H9 (cell line): ENCODE results near the gene TAOK3. TPM values are rescaled to one million over a fixed set of nuclear protein-coding genes. Genes with fewer than 3 reads are reported as not detected.

Experiments
- DNase-seq: peaks from one replicate; pipeline ENCODE4 v3.0.0-alpha.2; 2017
- H2AFZ ChIP-seq: one replicate; pipeline ENCODE4 v1.6.1; 2013; ENCODE audit warnings: mild to moderate bottlenecking, low read length, control low read depth, moderate library complexity
- H2AK5ac ChIP-seq: 2 replicates; pipeline ENCODE4 v1.6.1; 2013; ENCODE audit warnings: low read length, control low read depth, mixed read lengths; ENCODE audit not compliant: insufficient read length
- H2BK120ac ChIP-seq: one replicate; pipeline ENCODE4 v1.6.1; 2013; ENCODE audit warnings: low read depth, mild to moderate bottlenecking, low read length, control low read depth, inconsistent platforms; ENCODE audit not compliant: poor library complexity, severe bottlenecking
- H2BK12ac ChIP-seq: 2 replicates; pipeline ENCODE4 v1.6.1; 2013; ENCODE audit warnings: low read length, control low read depth, mixed read lengths, low read depth; ENCODE audit not compliant: insufficient read length
- H2BK15ac ChIP-seq: 2 replicates; pipeline ENCODE4 v1.6.1; 2013; ENCODE audit warnings: low read depth, low read length, control low read depth
- H2BK20ac ChIP-seq: one replicate; pipeline ENCODE4 v1.6.1; 2013; ENCODE audit warnings: low read depth, mild to moderate bottlenecking, low read length, control low read depth, inconsistent platforms; ENCODE audit not compliant: poor library complexity, severe bottlenecking
- H2BK5ac ChIP-seq: 2 replicates; pipeline ENCODE4 v1.6.1; 2013; ENCODE audit warnings: low read length, control low read depth, mixed read lengths; ENCODE audit not compliant: insufficient read length
- H3K14ac ChIP-seq: 2 replicates; pipeline ENCODE4 v1.6.1; 2013; ENCODE audit warnings: low read length, control low read depth; ENCODE audit not compliant: insufficient read depth
- H3K18ac ChIP-seq: 2 replicates; pipeline ENCODE4 v1.6.1; 2013; ENCODE audit warnings: low read depth, mild to moderate bottlenecking, mixed read lengths, low read length, control low read depth; ENCODE audit not compliant: insufficient read length
- H3K23ac ChIP-seq: 2 replicates; pipeline ENCODE4 v1.6.1; 2013; ENCODE audit warnings: low read length, control low read depth, mixed read lengths, low read depth; ENCODE audit not compliant: insufficient read length
- H3K23me2 ChIP-seq: 2 replicates; pipeline ENCODE4 v1.6.1; 2013; ENCODE audit warnings: low read depth, mild to moderate bottlenecking, mixed read lengths, low read length, control low read depth; ENCODE audit not compliant: insufficient read length, poor library complexity, severe bottlenecking
- H3K27ac ChIP-seq: 2 replicates; pipeline ENCODE4 v1.5.1; 2013; ENCODE audit warnings: low read length, control low read depth, mixed read lengths, low read depth; ENCODE audit not compliant: insufficient read length
- H3K27me3 ChIP-seq: 2 replicates; pipeline ENCODE4 v1.6.1; 2013; ENCODE audit warnings: low read length, control low read depth, inconsistent platforms; ENCODE audit not compliant: insufficient read depth
- H3K4ac ChIP-seq: 2 replicates; pipeline ENCODE4 v1.6.1; 2013; ENCODE audit warnings: low read depth, mild to moderate bottlenecking, control low read depth, inconsistent platforms, low read length, moderate library complexity
- H3K4me1 ChIP-seq: 2 replicates; pipeline ENCODE4 v1.6.1; 2013; ENCODE audit warnings: low read length, control low read depth, inconsistent platforms; ENCODE audit not compliant: insufficient read depth
- H3K4me2 ChIP-seq: 2 replicates; pipeline ENCODE4 v1.6.1; 2013; ENCODE audit warnings: low read length, control low read depth, mixed read lengths; ENCODE audit not compliant: insufficient read length, insufficient read depth
- H3K56ac ChIP-seq: 2 replicates; pipeline ENCODE4 v1.6.1; 2013; ENCODE audit warnings: low read depth, mild to moderate bottlenecking, mixed read lengths, low read length, control low read depth; ENCODE audit not compliant: insufficient read length
- H3K79me1 ChIP-seq: 2 replicates; pipeline ENCODE4 v1.6.1; 2013; ENCODE audit warnings: low read depth, mild to moderate bottlenecking, moderate library complexity, low read length, control low read depth, inconsistent platforms; ENCODE audit not compliant: insufficient read depth, poor library complexity, severe bottlenecking
- H3K79me2 ChIP-seq: 2 replicates; pipeline ENCODE4 v1.6.1; 2013; ENCODE audit warnings: low read length, control low read depth, inconsistent platforms; ENCODE audit not compliant: insufficient read depth
- H3K9ac ChIP-seq: 2 replicates; pipeline ENCODE4 v1.6.1; 2013; ENCODE audit warnings: low read length, control low read depth, mixed read lengths; ENCODE audit not compliant: insufficient read length; ENCODE audit errors: extremely low read depth
- H3K9me3 ChIP-seq: one replicate; pipeline ENCODE4 v1.6.1; 2013; ENCODE audit warnings: low read depth, low read length, inconsistent platforms; ENCODE audit not compliant: control insufficient read depth
- H3T11ph ChIP-seq: one replicate; pipeline ENCODE4 v1.6.1; 2013; ENCODE audit warnings: mild to moderate bottlenecking, low read length, control low read depth, inconsistent platforms
- H4K20me1 ChIP-seq: one replicate; pipeline ENCODE4 v1.6.1; 2013; ENCODE audit not compliant: control insufficient read depth, insufficient read length, insufficient read depth
- H4K5ac ChIP-seq: 2 replicates; pipeline ENCODE4 v1.6.1; 2013; ENCODE audit warnings: low read depth, mild to moderate bottlenecking, mixed read lengths, low read length, control low read depth; ENCODE audit not compliant: insufficient read length
- H4K8ac ChIP-seq: replicated peaks from 2 replicates; pipeline ENCODE4 v1.6.1; 2013; ENCODE audit warnings: low read length, control low read depth, mixed read lengths, low read depth; ENCODE audit not compliant: insufficient read length
- H4K91ac ChIP-seq: 2 replicates; pipeline ENCODE4 v1.6.1; 2013; ENCODE audit warnings: low read depth, mild to moderate bottlenecking, moderate library complexity, mixed read lengths, low read length, control low read depth; ENCODE audit not compliant: insufficient read length
- H3K27ac Mint-ChIP-seq, 3 experiments: 2 replicates in 2 of 3; 3 replicates in 1 of 3; pipeline ENCODE4 v1.8.0; 2020 to 2021; ENCODE audit warnings: mixed read lengths in 3 of 3, mild to moderate bottlenecking in 1 of 3, moderate library complexity in 1 of 3
- H3K27me3 Mint-ChIP-seq: 2 replicates; pipeline ENCODE4 v1.8.0; 2021; ENCODE audit warnings: low read depth, mild to moderate bottlenecking, moderate library complexity, mixed read lengths
- H3K36me3 Mint-ChIP-seq, 3 experiments: 2 replicates in 2 of 3; 3 replicates in 1 of 3; pipeline ENCODE4 v1.8.0; 2020 to 2021; ENCODE audit warnings: low read depth in 3 of 3, mixed read lengths in 3 of 3; ENCODE audit not compliant: insufficient read depth in 1 of 3
- H3K4me1 Mint-ChIP-seq, 2 experiments: 2 replicates each; pipeline ENCODE4 v1.8.0; 2020; ENCODE audit warnings: mixed read lengths in 2 of 2
- H3K4me3 Mint-ChIP-seq, 2 experiments: 2 replicates in 1 of 2; 3 replicates in 1 of 2; pipeline ENCODE4 v1.8.0; 2020 to 2021; ENCODE audit warnings: mild to moderate bottlenecking in 2 of 2, mixed read lengths in 2 of 2, moderate library complexity in 1 of 2
- H3K9me3 Mint-ChIP-seq, 2 experiments: 2 replicates in 1 of 2; 3 replicates in 1 of 2; pipeline ENCODE4 v1.8.0; 2020; ENCODE audit warnings: mild to moderate bottlenecking in 2 of 2, mixed read lengths in 2 of 2, moderate library complexity in 1 of 2
- WGBS: extraction: QIAGEN DNeasy Blood & Tissue Kit; methylation state at CpG from one replicate; pipeline ENCODE4 v1.1.7; 2013; ENCODE audit warnings: missing lambda C conversion rate, low lambda C conversion rate, mixed read lengths; ENCODE audit not compliant: insufficient read length; ENCODE audit errors: extremely low coverage; 5-methylcytosine and 5-hydroxymethylcytosine counted together
- total RNA-seq: library from RNA; stranded (reverse); gene quantifications from 2 replicates; pipeline ENCODE4 v1.2.1, GENCODE V29; 2021
- TF ChIP-seq, protein P1 (sequence below): fragments of 200-600 bp; sonication (generic); conservative IDR thresholded peaks from 3 replicates; pipeline ENCODE4 v1.8.0; 2021; ENCODE audit warnings: antibody characterized with exemption, mild to moderate bottlenecking

The TAOK3 gene
- total RNA-seq, 1 experiment from 2014 or later: 5.2 TPM

DNA sequence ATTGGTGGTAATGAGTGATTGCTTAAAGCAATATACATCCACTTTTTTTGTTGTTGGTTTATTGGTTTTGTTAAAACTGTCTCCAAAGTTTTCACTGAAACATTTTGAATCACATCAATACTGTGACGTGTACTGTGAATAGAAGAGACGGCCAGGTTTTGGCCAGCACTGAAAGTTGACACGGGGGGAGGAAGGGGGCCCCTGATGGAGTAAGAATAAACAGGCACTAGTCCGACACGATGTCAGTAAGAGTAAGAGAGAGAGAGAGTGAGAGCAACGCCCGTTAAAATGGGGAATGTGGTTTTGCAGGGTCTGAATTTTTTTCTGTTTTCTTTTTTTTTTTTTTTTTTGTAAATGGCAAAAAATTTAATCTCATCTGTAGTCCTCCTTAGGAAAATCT is 222.1 kb downstream of the TAOK3 start:
- H3K4ac ChIP-seq: no peak overlapping the region
- H3T11ph ChIP-seq: no peak overlapping the region
- no peak overlapping the region for H3K18ac ChIP-seq
- no peak overlapping the region for H2BK5ac ChIP-seq
- H3K4me1 ChIP-seq: no peaks in the 10 kb centered on the region
- no peaks in the 10 kb centered on the region for H4K20me1 ChIP-seq
- no peak overlapping the region for H3K4me2 ChIP-seq
- H3K56ac ChIP-seq: no peak overlapping the region
- TF ChIP-seq, protein P1, sequence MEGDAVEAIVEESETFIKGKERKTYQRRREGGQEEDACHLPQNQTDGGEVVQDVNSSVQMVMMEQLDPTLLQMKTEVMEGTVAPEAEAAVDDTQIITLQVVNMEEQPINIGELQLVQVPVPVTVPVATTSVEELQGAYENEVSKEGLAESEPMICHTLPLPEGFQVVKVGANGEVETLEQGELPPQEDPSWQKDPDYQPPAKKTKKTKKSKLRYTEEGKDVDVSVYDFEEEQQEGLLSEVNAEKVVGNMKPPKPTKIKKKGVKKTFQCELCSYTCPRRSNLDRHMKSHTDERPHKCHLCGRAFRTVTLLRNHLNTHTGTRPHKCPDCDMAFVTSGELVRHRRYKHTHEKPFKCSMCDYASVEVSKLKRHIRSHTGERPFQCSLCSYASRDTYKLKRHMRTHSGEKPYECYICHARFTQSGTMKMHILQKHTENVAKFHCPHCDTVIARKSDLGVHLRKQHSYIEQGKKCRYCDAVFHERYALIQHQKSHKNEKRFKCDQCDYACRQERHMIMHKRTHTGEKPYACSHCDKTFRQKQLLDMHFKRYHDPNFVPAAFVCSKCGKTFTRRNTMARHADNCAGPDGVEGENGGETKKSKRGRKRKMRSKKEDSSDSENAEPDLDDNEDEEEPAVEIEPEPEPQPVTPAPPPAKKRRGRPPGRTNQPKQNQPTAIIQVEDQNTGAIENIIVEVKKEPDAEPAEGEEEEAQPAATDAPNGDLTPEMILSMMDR: no peak
- H2AFZ ChIP-seq: no peak overlapping the region
- H2BK12ac ChIP-seq: no peak overlapping the region
- Mint-ChIP-seq H3K27ac (peak overlapping the region in 2 of 3 experiments; percentile 18 to 82; a peak in 3 of 7 replicates), H3K9me3 (no peaks in the 10 kb centered on the region), H3K4me1 (no peaks in the 10 kb centered on the region), H3K36me3 (peaks cover 8 to 34% (median 25%) of the 10 kb centered on the region in 3 experiments; a peak in 6 of 7 replicates), H3K4me3 (no peak overlapping the region), H3K27me3 (no peaks in the 10 kb centered on the region)
- no CpG with 5 or more reads among the region's 7 CpGs for WGBS
- H4K8ac ChIP-seq: no peak overlapping the region
- H3K27ac ChIP-seq: no peak overlapping the region
- H3K79me1 ChIP-seq: no peaks in the 10 kb centered on the region
- H4K5ac ChIP-seq: no peak overlapping the region
- H4K91ac ChIP-seq: no peak overlapping the region
- no peak overlapping the region for H2BK120ac ChIP-seq
- H3K9ac ChIP-seq: no peak overlapping the region
- no peaks in the 10 kb centered on the region for H3K9me3 ChIP-seq
- no peak for DNase-seq
- no peaks in the 10 kb centered on the region for H3K23me2 ChIP-seq
- H3K23ac ChIP-seq: no peak overlapping the region
- no peaks in the 10 kb centered on the region for H3K27me3 ChIP-seq
- no peak overlapping the region for H2AK5ac ChIP-seq
- H3K14ac ChIP-seq: no peak overlapping the region
- H2BK20ac ChIP-seq: no peak overlapping the region
- no peaks in the 10 kb centered on the region for H3K79me2 ChIP-seq
- no peak overlapping the region for H2BK15ac ChIP-seq
